ENCODE results near the gene ANKRD9. TPM values are rescaled to one million over a fixed set of nuclear protein-coding genes. Genes with fewer than 3 reads are reported as not detected.

Gene ANKRD9
- total RNA-seq, 1 donor from 2014 or later: 31.4 TPM

- Mint-ChIP-seq H3K4me1 (ENCODE audit: unreplicated experiment) (peaks cover 5% of the 10 kb centered on the region), H3K27ac (peak overlapping the region; percentile 84), H3K4me3 (peak overlapping the region; percentile 94), H3K27me3 (peaks cover 2% of the 10 kb centered on the region), H3K9me3 (no peaks in the 10 kb centered on the region), H3K36me3 (no peaks in the 10 kb centered on the region)
- peak; percentile 87 for DNase-seq (ENCODE audit: extremely low spot score, unreplicated experiment)
- peak; percentile 94 for TF ChIP-seq CTCF (conservative IDR thresholded peaks at IDR 0.05)
Measured at GRCh38 chr14:102516531-102517391, 7.2 kb upstream of the ANKRD9 start.

GRCh38 chr14:102514987-102515733, 5.6 kb upstream of the ANKRD9 start:
- Mint-ChIP-seq H3K36me3 (no peaks in the 10 kb centered on the region), H3K27ac (no peak overlapping the region), H3K9me3 (no peaks in the 10 kb centered on the region), H3K4me1 (ENCODE audit: unreplicated experiment) (peaks cover 14% of the 10 kb centered on the region), H3K4me3 (peak overlapping the region; percentile 17), H3K27me3 (peaks cover 2% of the 10 kb centered on the region)
- no peak for TF ChIP-seq CTCF (conservative IDR thresholded peaks at IDR 0.05)
- DNase-seq (ENCODE audit: extremely low spot score, unreplicated experiment): no peak

GRCh38 chr14:102513899-102514772, 4.6 kb upstream of the ANKRD9 start:
- H3K9me3 Mint-ChIP-seq: no peaks in the 10 kb centered on the region
- no peak for DNase-seq (ENCODE audit: extremely low spot score, unreplicated experiment)
- no peaks in the 10 kb centered on the region for H3K36me3 Mint-ChIP-seq
- peaks cover 2% of the 10 kb centered on the region for H3K27me3 Mint-ChIP-seq
- H3K27ac Mint-ChIP-seq: no peak overlapping the region
- peak overlapping the region; percentile 59 for H3K4me3 Mint-ChIP-seq
- no peak for TF ChIP-seq CTCF (conservative IDR thresholded peaks at IDR 0.05)
- H3K4me1 Mint-ChIP-seq (ENCODE audit: unreplicated experiment): peaks cover 14% of the 10 kb centered on the region

- no peaks in the 10 kb centered on the region for H3K9me3 Mint-ChIP-seq
- peaks cover 2% of the 10 kb centered on the region for H3K27me3 Mint-ChIP-seq
- H3K36me3 Mint-ChIP-seq: peaks cover 4% of the 10 kb centered on the region
- no peak overlapping the region for H3K27ac Mint-ChIP-seq
- no peak for DNase-seq (ENCODE audit: extremely low spot score, unreplicated experiment)
- H3K4me3 Mint-ChIP-seq: no peak overlapping the region
- H3K4me1 Mint-ChIP-seq (ENCODE audit: unreplicated experiment): peaks cover 24% of the 10 kb centered on the region
- no peak for TF ChIP-seq CTCF (conservative IDR thresholded peaks at IDR 0.05)
Measured at GRCh38 chr14:102512793-102513300, 3.3 kb upstream of the ANKRD9 start.

- peak overlapping the region; percentile 60 for H3K4me3 Mint-ChIP-seq
- peaks cover 25% of the 10 kb centered on the region for H3K4me1 Mint-ChIP-seq (ENCODE audit: unreplicated experiment)
- peaks cover 4% of the 10 kb centered on the region for H3K36me3 Mint-ChIP-seq
- DNase-seq (ENCODE audit: extremely low spot score, unreplicated experiment): no peak
- H3K27me3 Mint-ChIP-seq: peaks cover 2% of the 10 kb centered on the region
- no peaks in the 10 kb centered on the region for H3K9me3 Mint-ChIP-seq
- peak overlapping the region; percentile 94 for H3K27ac Mint-ChIP-seq
- TF ChIP-seq CTCF (conservative IDR thresholded peaks at IDR 0.05): no peak
Measured at GRCh38 chr14:102511538-102511937, 2.0 kb upstream of the ANKRD9 start.
